Fibroblast of lung (primary cell): ENCODE data around the gene SCN8A.

Source experiments
- CTCF ChIP-seq, 2 donors: IDR thresholded peaks in 1 of 2; conservative IDR thresholded peaks in 1 of 2; 1 replicate in 1 of 2; 2 replicates in 1 of 2; pipeline ENCODE4 v1.5.1; 2011 to 2012; ENCODE audit warnings: low read length in 2 of 2, control low read depth in 1 of 2, inconsistent platforms in 1 of 2, low read depth in 1 of 2, mild to moderate bottlenecking in 1 of 2
- EZH2 ChIP-seq: IDR thresholded peaks from 2 replicates; pipeline ENCODE4 v1.5.1; 2012; ENCODE audit warnings: low read length, control low read depth, mild to moderate bottlenecking; ENCODE audit errors: missing control alignments

GRCh38 chr12:51639361-51639760 lies 48.3 kb downstream of the SCN8A start:
- no peak for TF ChIP-seq CTCF (conservative IDR thresholded peaks at IDR 0.05 in 1 of 2, IDR thresholded peaks at IDR 0.05 in 1 of 2; ENCODE audit: low read depth in 1 of 2, low read length in 2 of 2)
- TF ChIP-seq EZH2: no peak
